Stimulated activated CD4-positive, alpha-beta T cell treated with anti-CD3 and anti-CD28 coated beads, TNF-alpha, amount 100 ng/mL, for 1 hour (primary cell): ENCODE measurements around the gene NBEAL2.
A peak's percentile ranks its signal among the peaks of the same experiment; 100 is the strongest.

Experiments used
- DNase-seq, 3 donors: peaks; one replicate each; pipeline ENCODE4 v3.0.0-alpha.2; 2020; ENCODE audit warnings: low read depth in 3 of 3, low spot score in 1 of 3

The NBEAL2 gene

GRCh38 chr3:46999516-47000197 is 20.2 kb downstream of the NBEAL2 start:
- DNase-seq: no peak

- DNase-seq: no peak
Measured at GRCh38 chr3:47000198-47000815, 20.8 kb downstream of the NBEAL2 start.

GRCh38 chr3:47000922-47001730 is 21.7 kb downstream of the NBEAL2 start:
- no peak for DNase-seq

- no peak for DNase-seq
Measured at GRCh38 chr3:47001731-47002170, 22.3 kb downstream of the NBEAL2 start.

- DNase-seq: no peak
Measured at GRCh38 chr3:47002171-47003055, 22.9 kb downstream of the NBEAL2 start.

- no peak for DNase-seq
Measured at GRCh38 chr3:47003056-47003410, 23.6 kb downstream of the NBEAL2 start.

- no peak for DNase-seq
Measured at GRCh38 chr3:47003461-47004368, 24.2 kb downstream of the NBEAL2 start.

- no peak for DNase-seq
Measured at GRCh38 chr3:47004369-47005211, 25.1 kb downstream of the NBEAL2 start.

GRCh38 chr3:47005212-47006144 is 26.0 kb downstream of the NBEAL2 start:
- DNase-seq: no peak

GRCh38 chr3:47006145-47006651 is 26.7 kb downstream of the NBEAL2 start:
- DNase-seq: no peak

GRCh38 chr3:47007001-47007400 is 27.5 kb downstream of the NBEAL2 start:
- DNase-seq: no peak

- no peak for DNase-seq
Measured at GRCh38 chr3:47007482-47008233, 28.2 kb downstream of the NBEAL2 start.

GRCh38 chr3:47008234-47008796 is 28.8 kb downstream of the NBEAL2 start:
- DNase-seq: no peak

GRCh38 chr3:47008851-47009224 is 29.4 kb downstream of the NBEAL2 start:
- DNase-seq: no peak

GRCh38 chr3:47009225-47010110 is 30.0 kb downstream of the NBEAL2 start:
- DNase-seq: peak in 2 of 3 donors; percentile 38 to 58
